GM12878 (cell line): Measurements from ENCODE around the gene TTLL11. TPM values are rescaled to one million over a fixed set of nuclear protein-coding genes. Genes with fewer than 3 reads are reported as not detected.

Experiments used
- ATAC-seq: fragments of 200-7000 bp; cut with Tn5 transposase; 3 replicates; pipeline ENCODE4 v1.9.1; 2020; ENCODE audit warnings: mild to moderate bottlenecking, moderate library complexity
- BruUV-seq: library from RNA; stranded (reverse); fragments of 400-500 nt; replicated peaks from 2 replicates; lab custom pipeline; 2021; lab: Mats Ljungman, UMichigan
- CTCF ChIA-PET: fragments of 300-600 bp; sonication (Branson Sonifier 250); formaldehyde crosslinking; extraction: SDS; loops from one replicate; lab custom pipeline; 2021; ENCODE audit warnings: inconsistent platforms; lab: Yijun Ruan, JAX
- POLR2A ChIA-PET: fragments of 350-600 bp; formaldehyde crosslinking; extraction: SDS; loops from one replicate; lab custom pipeline; 2021; ENCODE audit warnings: inconsistent platforms; lab: Charles Lee
- RAD21 ChIA-PET: fragments of 300-600 bp; sonication (Branson Sonifier 250); formaldehyde crosslinking; loops from one replicate; lab custom pipeline; 2023; ENCODE audit warnings: antibody characterized with exemption; ENCODE audit not compliant: unreplicated experiment; lab: Charles Lee
- SMC1A ChIA-PET: fragments of 300-600 bp; sonication (Branson Sonifier 250); formaldehyde crosslinking; loops from one replicate; lab custom pipeline; 2023; ENCODE audit not compliant: unreplicated experiment, uncharacterized antibody; lab: Charles Lee
- DNase-seq: peaks from one replicate; pipeline ENCODE4 v3.0.0-alpha.2; 2011; ENCODE audit warnings: low read depth, low spot score
- FAIRE-seq: peaks from 3 replicates; lab custom pipeline; 2011; peaks lifted over from hg19 to GRCh38; lab: Jason Lieb, UNC
- H2AFZ ChIP-seq: 2 replicates; pipeline ENCODE4 v1.6.0; 2011; ENCODE audit warnings: low read depth, low read length, control low read depth; ENCODE audit not compliant: control insufficient read depth
- H3K27ac ChIP-seq: 2 replicates; pipeline ENCODE4 v1.5.1; 2011; ENCODE audit warnings: control low read depth; ENCODE audit not compliant: control insufficient read depth, insufficient read depth
- H3K27me3 ChIP-seq, 2 experiments: replicated peaks in 1 of 2; 2 replicates each; pipeline versions ENCODE4 v1.6.0 to v1.6.1; 2011; ENCODE audit warnings: low read length in 1 of 2; ENCODE audit not compliant: control insufficient read depth in 2 of 2, insufficient read depth in 2 of 2
- H3K36me3 ChIP-seq, 2 experiments: 2 replicates each; pipeline ENCODE4 v1.5.1; 2011; ENCODE audit warnings: low read length in 1 of 2; ENCODE audit not compliant: control insufficient read depth in 2 of 2, insufficient read depth in 2 of 2
- H3K4me1 ChIP-seq: 2 replicates; pipeline ENCODE4 v1.6.1; 2011; ENCODE audit warnings: mild to moderate bottlenecking, low read length, moderate library complexity, mixed read lengths; ENCODE audit not compliant: control insufficient read depth, insufficient read depth
- H3K4me2 ChIP-seq: 2 replicates; pipeline ENCODE4 v1.6.0; 2011; ENCODE audit warnings: control low read depth; ENCODE audit not compliant: control insufficient read depth, insufficient read depth
- H3K4me3 ChIP-seq: fragments of 200-600 bp; sonication (generic); 2 replicates; pipeline ENCODE4 v1.5.1; 2016
- H3K79me2 ChIP-seq: 2 replicates; pipeline ENCODE4 v1.6.0; 2011; ENCODE audit warnings: low read length; ENCODE audit not compliant: control insufficient read depth, insufficient read depth
- H3K9ac ChIP-seq: 2 replicates; pipeline ENCODE4 v1.8.0; 2011; ENCODE audit warnings: low read length, control low read depth, mixed read lengths; ENCODE audit not compliant: control insufficient read depth, insufficient read depth
- H3K9me3 ChIP-seq: replicated peaks from 3 replicates; pipeline ENCODE4 v1.5.1; 2011; ENCODE audit warnings: mild to moderate bottlenecking, low read length; ENCODE audit not compliant: control insufficient read depth, insufficient read depth
- H4K20me1 ChIP-seq: 2 replicates; pipeline ENCODE4 v1.6.0; 2011; ENCODE audit not compliant: control insufficient read depth, insufficient read depth
- ATF2 ChIP-seq: IDR thresholded peaks from 2 replicates; pipeline ENCODE4 v1.6.1; 2012; ENCODE audit warnings: low read length, inconsistent platforms
- BCLAF1 ChIP-seq: fragments of 450-650 bp; IDR thresholded peaks from 2 replicates; pipeline ENCODE4 v1.6.1; 2017; ENCODE audit warnings: antibody characterized with exemption, mild to moderate bottlenecking, moderate library complexity
- BHLHE40 ChIP-seq, 2 experiments: fragments of 450-650 bp in 1 of 2; IDR thresholded peaks; 2 replicates each; pipeline ENCODE4 v1.6.1; 2011 to 2017; ENCODE audit warnings: low read depth in 2 of 2, borderline replicate concordance in 1 of 2, improper control_type of control experiment in 1 of 2, low read length in 1 of 2, mild to moderate bottlenecking in 1 of 2
- HDAC2 ChIP-seq: fragments of 200-600 bp; sonication (generic); IDR thresholded peaks from 2 replicates; pipeline ENCODE4 v1.6.1; 2017
- HSF1 ChIP-seq: fragments of 150-350 bp; IDR thresholded peaks from 2 replicates; pipeline ENCODE4 v1.6.1; 2014; ENCODE audit warnings: mild to moderate bottlenecking, low read depth, low read length
- JUNB ChIP-seq: IDR thresholded peaks from 2 replicates; pipeline ENCODE4 v1.6.1; 2016; ENCODE audit warnings: antibody characterized with exemption, mild to moderate bottlenecking
- MEF2B ChIP-seq: fragments of 450-650 bp; IDR thresholded peaks from 2 replicates; pipeline ENCODE4 v1.6.1; 2018; ENCODE audit warnings: mild to moderate bottlenecking, moderate library complexity; ENCODE audit not compliant: partially characterized antibody, poor library complexity, severe bottlenecking
- MTA3 ChIP-seq: IDR thresholded peaks from 2 replicates; pipeline ENCODE4 v1.6.1; 2012; ENCODE audit warnings: low read length, inconsistent platforms, borderline replicate concordance
- NFIC ChIP-seq: IDR thresholded peaks from 2 replicates; pipeline ENCODE4 v1.6.1; 2012; ENCODE audit warnings: low read depth, mild to moderate bottlenecking, inconsistent platforms, low read length, moderate library complexity
- RFX5 ChIP-seq: IDR thresholded peaks from 2 replicates; pipeline ENCODE4 v1.6.1; 2011; ENCODE audit warnings: low read depth, low read length, improper control_type of control experiment
- SUPT20H ChIP-seq: IDR thresholded peaks from 2 replicates; pipeline ENCODE4 v1.6.1; 2011; ENCODE audit warnings: low read depth, mild to moderate bottlenecking, low read length, moderate library complexity, borderline replicate concordance; ENCODE audit not compliant: control insufficient read depth
- SUZ12 ChIP-seq: fragments of 200-600 bp; sonication (generic); IDR thresholded peaks from one replicate; pipeline ENCODE4 v1.6.1; 2018; ENCODE audit warnings: antibody characterized with exemption, mild to moderate bottlenecking; ENCODE audit not compliant: unreplicated experiment
- WRNIP1 ChIP-seq: IDR thresholded peaks from 2 replicates; pipeline ENCODE4 v1.6.1; 2011; ENCODE audit warnings: low read depth, low read length, improper control_type of control experiment, borderline replicate concordance
- ZNF24 ChIP-seq: fragments of 450-650 bp; IDR thresholded peaks from 2 replicates; pipeline ENCODE4 v1.6.1; 2017; ENCODE audit warnings: antibody characterized with exemption, mild to moderate bottlenecking
- ZNF592 ChIP-seq: fragments of 450-650 bp; IDR thresholded peaks from 2 replicates; pipeline ENCODE4 v1.6.1; 2017; ENCODE audit warnings: mild to moderate bottlenecking, moderate library complexity
- WGBS: methylation state at CpG from one replicate; pipeline ENCODE4 v1.1.6; 2016; ENCODE audit warnings: low lambda C conversion rate; ENCODE audit not compliant: insufficient replicate concordance, insufficient coverage; ENCODE audit errors: missing lambda C conversion rate; 5-methylcytosine and 5-hydroxymethylcytosine counted together
- in situ Hi-C: fragments of 300-500 bp; cut with MboI; formaldehyde crosslinking; loops from 9 replicates; pipeline ENCODE4 v1.14.3; 2018; ENCODE audit warnings: mixed read lengths
- intact Hi-C: fragments of 100-400 bp; cut with micrococcal nuclease; formaldehyde crosslinking; loops from one replicate; pipeline ENCODE4 v1.14.2; 2022; ENCODE audit not compliant: unreplicated experiment
- polyA plus RNA-seq, 11 experiments: library from polyadenylated mRNA; depleted of rRNA in 4 of 11; unstranded in 6 of 11; stranded (reverse) in 5 of 11; fragments of >200 nt; fragmentation: Nextera tagmentation in 4 of 11; fragmentation: Illumina TruSeq in 1 of 11; extraction: Ambion mirVana in 4 of 11; extraction: Trizol in 1 of 11; gene quantifications; 1 replicate in 1 of 11; 2 replicates in 10 of 11; pipeline versions ENCODE4 v1.2.1 to v1.2.3, GENCODE V29; 2011 to 2016; ENCODE audit warnings: inconsistent platforms in 2 of 11, missing spikeins in 2 of 11, low read depth in 1 of 11
- total RNA-seq, 4 experiments: library from RNA; depleted of rRNA in 3 of 4; stranded (reverse); fragments of >200 nt in 3 of 4; fragmentation: Illumina TruSeq in 1 of 4; extraction: Trizol in 1 of 4; gene quantifications; 2 replicates each; pipeline versions ENCODE4 v1.2.1 to v1.2.3, GENCODE V29; 2013 to 2021

The TTLL11 gene
- total and polyA plus RNA-seq, 10 of the 15 experiments (the other 5 are each of a cell fraction or from before 2014, with no cell fraction given), result 1.2 to 3.7 (median 2.9) TPM

- H3K36me3 ChIP-seq, result no peaks in the 10 kb centered on the region
- no peaks in the 10 kb centered on the region for H4K20me1 ChIP-seq
- no peak overlapping the region for H3K27ac ChIP-seq
- no peak overlapping the region for H2AFZ ChIP-seq
- H3K79me2 ChIP-seq, result no peaks in the 10 kb centered on the region
- no peak overlapping the region for H3K9ac ChIP-seq
- no peak overlapping the region for H3K4me3 ChIP-seq
- H3K27me3 ChIP-seq, result no peaks in the 10 kb centered on the region
- H3K4me1 ChIP-seq, result no peaks in the 10 kb centered on the region
- no peaks in the 10 kb centered on the region for H3K9me3 ChIP-seq
- intact Hi-C loops (no loop called here), in situ Hi-C loops (no loop called here)
- DNase-seq, result no peak
- CTCF ChIA-PET, result no interaction called here
- SMC1A ChIA-PET, result interaction anchor here (1.0 kb wide), 1 partner anchor 16 kb away, joined by 4 read pairs; no protein-coding TSS in a partner anchor
- 94% methylated on average over 10 of the region's 10 CpGs for WGBS
- ATAC-seq, result no peak
- H3K4me2 ChIP-seq, result no peak overlapping the region
- no peak for FAIRE-seq
- RAD21 ChIA-PET, result interaction anchor here (1.1 kb wide), 1 partner anchor 61 kb away, joined by 3 read pairs; no protein-coding TSS in a partner anchor
- no TSS peak for BruUV-seq
- POLR2A ChIA-PET, result no interaction called here
- TF ChIP-seq MTA3 (no peak), ZNF592 (no peak), NFIC (no peak), WRNIP1 (no peak), SUZ12 (no peak), BCLAF1 (no peak), ZNF24 (no peak), SUPT20H (no peak), RFX5 (no peak), MEF2B (no peak), ATF2 (no peak), HDAC2 (no peak), HSF1 (no peak), BHLHE40 (IDR thresholded peaks at IDR 0.05; ENCODE audit: borderline replicate concordance in 1 of 2, low read depth in 2 of 2, low read length in 1 of 2) (no peak), JUNB (no peak)
These were observed 35.9 kb downstream of the TTLL11 start for GRCh38 chr9:122057211-122057610.
